HG02852 (cell line): Measurements from ENCODE around the gene ETS1.

Source experiments
- ATAC-seq: cut with Tn5 transposase; IDR thresholded peaks from one replicate; pipeline ENCODE4 v1.9.1; 2021; ENCODE audit warnings: mild to moderate bottlenecking, moderate library complexity; ENCODE audit not compliant: unreplicated experiment

The ETS1 gene

GRCh38 chr11:128491195-128491936 is 96.0 kb downstream of the ETS1 start:
- no peak for ATAC-seq

- no peak for ATAC-seq
Observed at GRCh38 chr11:128490092-128490491, 97.3 kb downstream of the ETS1 start.

- ATAC-seq, result no peak
Observed at GRCh38 chr11:128488471-128488870, 98.9 kb downstream of the ETS1 start.

GRCh38 chr11:128487978-128488377 is 99.4 kb downstream of the ETS1 start:
- ATAC-seq, result no peak

- ATAC-seq, result no peak
Observed at GRCh38 chr11:128484172-128484571, 103.2 kb downstream of the ETS1 start.

- peak; percentile 79 for ATAC-seq
Observed at GRCh38 chr11:128483211-128483788, 104.1 kb downstream of the ETS1 start.

GRCh38 chr11:128482512-128483191 is 104.7 kb downstream of the ETS1 start:
- ATAC-seq, result peak; percentile 60

- no peak for ATAC-seq
Observed at GRCh38 chr11:128482092-128482491, 105.3 kb downstream of the ETS1 start.

- no peak for ATAC-seq
Observed at GRCh38 chr11:128481135-128481534, 106.2 kb downstream of the ETS1 start.

- no peak for ATAC-seq
Observed at GRCh38 chr11:128480665-128481064, 106.7 kb downstream of the ETS1 start.

- ATAC-seq, result no peak
Observed at GRCh38 chr11:128480066-128480465, 107.3 kb downstream of the ETS1 start.

- ATAC-seq, result no peak
Observed at GRCh38 chr11:128479144-128479543, 108.2 kb downstream of the ETS1 start.

- ATAC-seq, result no peak
Observed at GRCh38 chr11:128478305-128478704, 109.1 kb downstream of the ETS1 start.

GRCh38 chr11:128477811-128478210 is 109.5 kb downstream of the ETS1 start:
- ATAC-seq, result no peak

- ATAC-seq, result no peak
Observed at GRCh38 chr11:128477278-128477677, 110.1 kb downstream of the ETS1 start.

GRCh38 chr11:128476729-128477128 is 110.6 kb downstream of the ETS1 start:
- no peak for ATAC-seq

GRCh38 chr11:128476049-128476448 is 111.3 kb downstream of the ETS1 start:
- no peak for ATAC-seq

- ATAC-seq, result no peak
Observed at GRCh38 chr11:128474036-128474874, 113.1 kb downstream of the ETS1 start.

- ATAC-seq, result no peak
Observed at GRCh38 chr11:128473636-128474035, 113.7 kb downstream of the ETS1 start.

GRCh38 chr11:128472128-128473089 is 114.9 kb downstream of the ETS1 start:
- ATAC-seq, result peak; percentile 54
